T-helper 1 cell treated with Interleukin-12 subunit alpha and Interleukin-12 subunit beta and Interleukin-4 antibody, amounts not matched to agents 30 ng/mL and 1 ng/mL, for 36 hours (primary cell): ENCODE results near the gene HSD11B1L. TPM values are rescaled to one million over a fixed set of nuclear protein-coding genes. Genes with fewer than 3 reads are reported as not detected.
"Not testable (repeated sequence)": the region's sequence is repeated elsewhere in the genome, so short reads cannot be mapped to it uniquely, and the experiment has no call there.

Source experiments
- intact Hi-C: fragments of 100-400 bp; cut with micrococcal nuclease; formaldehyde crosslinking; loops from one replicate; pipeline ENCODE4 v1.15.1; 2024
- total RNA-seq: library from RNA; stranded (reverse); gene quantifications from 2 replicates; pipeline ENCODE4 v1.2.3, GENCODE V29; 2022

The HSD11B1L gene
- total RNA-seq, 1 donor from 2014 or later, result 2.4 TPM

GRCh38 chr19:5697022-5697889 lies 16.4 kb downstream of the HSD11B1L start:
- intact Hi-C loops, result no loop called here

GRCh38 chr19:5697890-5698634 lies 17.2 kb downstream of the HSD11B1L start:
- intact Hi-C loops, result no loop called here

- intact Hi-C loops, result no loop called here
Measured at GRCh38 chr19:5698635-5699422, 18.0 kb downstream of the HSD11B1L start.

GRCh38 chr19:5700455-5701092 lies 19.7 kb downstream of the HSD11B1L start:
- intact Hi-C loops, result no loop called here

GRCh38 chr19:5702053-5702410 lies 21.2 kb downstream of the HSD11B1L start:
- intact Hi-C loops, result not testable (repeated sequence)

- intact Hi-C loops, result no loop called here
Measured at GRCh38 chr19:5703819-5704818, 23.3 kb downstream of the HSD11B1L start.

GRCh38 chr19:5705552-5705951 lies 24.7 kb downstream of the HSD11B1L start:
- intact Hi-C loops, result no loop called here

GRCh38 chr19:5706876-5707573 lies 26.2 kb downstream of the HSD11B1L start:
- intact Hi-C loops, result no loop called here

GRCh38 chr19:5707576-5708575 lies 27.0 kb downstream of the HSD11B1L start:
- intact Hi-C loops, result no loop called here

- intact Hi-C loops, result no loop called here
Measured at GRCh38 chr19:5711025-5711424, 30.2 kb downstream of the HSD11B1L start.

- intact Hi-C loops, result no loop called here
Measured at GRCh38 chr19:5711713-5712161, 30.9 kb downstream of the HSD11B1L start.

GRCh38 chr19:5713228-5713627 lies 32.4 kb downstream of the HSD11B1L start:
- intact Hi-C loops, result no loop called here

- intact Hi-C loops, result no loop called here
Measured at GRCh38 chr19:5714816-5715215, 34.0 kb downstream of the HSD11B1L start.

- intact Hi-C loops, result no loop called here
Measured at GRCh38 chr19:5717215-5717935, 36.5 kb downstream of the HSD11B1L start.

- intact Hi-C loops, result no loop called here
Measured at GRCh38 chr19:5718037-5718578, 37.3 kb downstream of the HSD11B1L start.

- intact Hi-C loops, result no loop called here
Measured at GRCh38 chr19:5718579-5719273, 37.9 kb downstream of the HSD11B1L start.
